AG10803 (cell line): ENCODE data around the gene FOXN3.

Source experiments
- DNase-seq: peaks from one replicate; pipeline ENCODE4 v3.0.0; 2010; ENCODE audit warnings: low read depth
- H3K4me3 ChIP-seq: 2 replicates; pipeline ENCODE4 v1.5.1; 2011; ENCODE audit warnings: mild to moderate bottlenecking, low read length, control low read depth
- TF ChIP-seq, protein P1 (sequence below): conservative IDR thresholded peaks from 2 replicates; pipeline ENCODE4 v1.5.1; 2011; ENCODE audit warnings: mild to moderate bottlenecking, low read length, control low read depth, inconsistent platforms

Gene FOXN3

DNA sequence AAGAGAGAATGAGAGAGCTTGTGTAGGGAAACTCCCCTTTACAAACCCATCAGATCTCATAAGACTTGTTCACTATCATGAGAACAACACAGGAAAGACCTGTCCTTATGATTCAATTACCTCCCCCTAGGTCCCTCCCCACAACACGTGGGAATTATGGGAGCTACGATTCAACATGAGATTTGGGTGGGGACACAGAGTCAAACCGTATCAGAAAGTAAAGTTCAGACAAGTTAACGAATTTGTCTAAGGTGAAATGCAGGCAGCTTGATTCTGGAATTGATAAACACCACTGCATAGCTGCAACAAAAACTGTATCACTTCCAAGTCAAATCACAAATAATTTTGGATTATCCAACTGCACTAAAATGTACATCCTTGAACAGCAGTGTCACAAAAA, 47.4 kb downstream of the FOXN3 start:
- no peak overlapping the region for H3K4me3 ChIP-seq
- TF ChIP-seq, protein P1, sequence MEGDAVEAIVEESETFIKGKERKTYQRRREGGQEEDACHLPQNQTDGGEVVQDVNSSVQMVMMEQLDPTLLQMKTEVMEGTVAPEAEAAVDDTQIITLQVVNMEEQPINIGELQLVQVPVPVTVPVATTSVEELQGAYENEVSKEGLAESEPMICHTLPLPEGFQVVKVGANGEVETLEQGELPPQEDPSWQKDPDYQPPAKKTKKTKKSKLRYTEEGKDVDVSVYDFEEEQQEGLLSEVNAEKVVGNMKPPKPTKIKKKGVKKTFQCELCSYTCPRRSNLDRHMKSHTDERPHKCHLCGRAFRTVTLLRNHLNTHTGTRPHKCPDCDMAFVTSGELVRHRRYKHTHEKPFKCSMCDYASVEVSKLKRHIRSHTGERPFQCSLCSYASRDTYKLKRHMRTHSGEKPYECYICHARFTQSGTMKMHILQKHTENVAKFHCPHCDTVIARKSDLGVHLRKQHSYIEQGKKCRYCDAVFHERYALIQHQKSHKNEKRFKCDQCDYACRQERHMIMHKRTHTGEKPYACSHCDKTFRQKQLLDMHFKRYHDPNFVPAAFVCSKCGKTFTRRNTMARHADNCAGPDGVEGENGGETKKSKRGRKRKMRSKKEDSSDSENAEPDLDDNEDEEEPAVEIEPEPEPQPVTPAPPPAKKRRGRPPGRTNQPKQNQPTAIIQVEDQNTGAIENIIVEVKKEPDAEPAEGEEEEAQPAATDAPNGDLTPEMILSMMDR: no peak
- DNase-seq: no peak

DNA sequence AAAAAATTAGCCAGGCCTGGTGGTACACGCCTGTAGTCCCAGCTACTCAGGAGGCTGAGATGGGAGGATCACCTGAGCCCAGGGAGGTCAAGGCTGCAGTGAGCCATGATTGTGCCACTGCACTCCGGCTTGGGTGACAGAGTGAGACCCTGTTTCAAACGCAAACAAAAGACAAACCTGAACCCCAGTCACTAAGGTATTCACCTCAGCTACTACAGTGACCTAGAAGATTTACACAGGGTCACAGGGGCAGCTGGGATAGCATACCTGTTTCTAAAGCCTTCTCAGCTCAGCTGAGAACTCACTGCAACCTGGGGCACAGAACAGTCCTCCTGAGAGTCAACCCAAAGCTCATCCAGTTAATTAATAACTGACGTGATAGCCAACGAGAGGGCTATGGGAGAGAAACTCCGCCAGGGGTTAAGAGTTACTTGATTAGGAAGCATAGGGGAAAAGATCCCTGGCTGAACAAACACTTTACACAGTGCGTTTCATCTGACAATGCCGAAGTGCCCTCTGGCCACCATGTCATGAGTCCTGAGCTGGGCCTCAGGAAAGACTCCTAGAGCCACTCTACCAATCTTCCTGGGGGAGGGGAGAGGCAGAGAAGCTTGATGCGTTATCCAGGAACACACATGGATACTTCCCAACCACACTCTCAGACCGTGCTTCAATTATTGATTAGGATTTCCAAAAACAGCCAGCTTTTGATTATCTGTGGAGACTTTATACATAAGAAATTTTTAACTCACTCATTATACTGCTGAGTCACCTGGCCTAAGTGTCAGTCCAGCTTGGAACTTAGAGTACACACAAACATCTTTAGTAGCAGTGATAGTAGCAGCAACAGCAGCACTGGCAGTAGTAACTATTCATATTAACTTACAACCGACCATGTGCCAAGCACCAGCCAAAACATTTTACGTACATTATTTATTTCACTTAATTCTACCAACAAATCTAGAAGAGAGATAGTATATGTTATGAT, 48.2 kb downstream of the FOXN3 start:
- H3K4me3 ChIP-seq: no peak overlapping the region
- DNase-seq: no peak
- TF ChIP-seq, protein P1: no peak

DNA sequence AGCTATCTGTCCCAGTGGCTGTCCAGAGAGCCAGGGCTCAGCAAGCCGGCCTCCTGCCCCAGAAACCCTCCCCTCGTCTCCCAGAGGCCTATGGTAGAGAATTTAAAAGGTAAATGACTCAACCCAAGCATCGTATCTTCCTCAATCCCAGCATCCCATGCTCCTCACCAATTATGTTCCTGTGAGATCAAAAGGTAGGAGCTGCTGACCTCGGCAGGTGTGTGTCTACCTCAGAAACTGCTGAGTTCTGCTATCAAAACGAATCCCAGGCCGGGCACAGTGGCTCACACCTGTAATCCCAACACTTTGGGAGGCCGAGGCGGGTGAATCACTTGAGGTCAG, 49.3 kb downstream of the FOXN3 start:
- DNase-seq: no peak
- TF ChIP-seq, protein P1: no peak
- H3K4me3 ChIP-seq: no peak overlapping the region

DNA sequence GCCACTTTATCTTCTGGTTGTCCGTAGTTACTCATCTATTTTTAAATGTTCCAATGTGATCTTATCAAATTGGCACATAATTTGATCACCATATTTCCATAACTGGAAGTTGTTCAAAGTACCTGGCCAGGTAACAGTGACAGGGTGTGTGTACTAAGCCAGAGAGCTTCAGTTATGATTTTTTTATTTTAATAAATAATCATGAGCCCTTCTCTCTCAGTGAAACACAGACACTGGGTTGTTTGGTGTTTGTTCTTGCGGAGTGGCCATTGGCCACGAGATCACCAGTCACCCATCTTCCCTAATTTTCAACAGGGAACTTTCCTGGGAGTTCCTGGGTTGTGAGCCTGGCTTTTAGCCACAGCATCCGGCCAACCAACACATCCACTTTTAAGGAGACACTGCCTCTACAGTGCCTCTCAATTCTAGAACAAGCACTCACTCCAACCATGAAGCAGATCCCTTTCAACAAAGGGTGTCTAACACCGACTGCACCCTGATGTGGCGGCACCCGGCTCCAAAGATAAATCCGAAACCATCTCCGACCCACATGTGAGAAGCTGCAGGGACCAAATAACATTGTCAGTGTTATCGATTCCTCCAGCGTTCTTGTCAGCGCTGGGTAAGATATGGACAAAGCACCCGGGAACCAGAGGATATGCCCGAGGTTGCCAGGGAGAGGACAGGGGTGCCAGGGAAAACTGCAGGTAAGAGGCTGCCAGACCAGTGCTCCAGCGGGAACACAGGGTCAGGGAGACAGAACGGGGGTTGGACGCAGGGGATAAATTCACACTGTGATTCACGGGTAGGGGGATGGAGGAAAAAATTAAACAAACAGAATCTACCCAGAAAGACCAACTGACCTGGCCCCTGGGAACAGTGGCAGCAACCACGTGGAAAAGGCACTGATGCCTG, 49.9 kb downstream of the FOXN3 start:
- no peak overlapping the region for H3K4me3 ChIP-seq
- TF ChIP-seq, protein P1: no peak
- DNase-seq: no peak

DNA sequence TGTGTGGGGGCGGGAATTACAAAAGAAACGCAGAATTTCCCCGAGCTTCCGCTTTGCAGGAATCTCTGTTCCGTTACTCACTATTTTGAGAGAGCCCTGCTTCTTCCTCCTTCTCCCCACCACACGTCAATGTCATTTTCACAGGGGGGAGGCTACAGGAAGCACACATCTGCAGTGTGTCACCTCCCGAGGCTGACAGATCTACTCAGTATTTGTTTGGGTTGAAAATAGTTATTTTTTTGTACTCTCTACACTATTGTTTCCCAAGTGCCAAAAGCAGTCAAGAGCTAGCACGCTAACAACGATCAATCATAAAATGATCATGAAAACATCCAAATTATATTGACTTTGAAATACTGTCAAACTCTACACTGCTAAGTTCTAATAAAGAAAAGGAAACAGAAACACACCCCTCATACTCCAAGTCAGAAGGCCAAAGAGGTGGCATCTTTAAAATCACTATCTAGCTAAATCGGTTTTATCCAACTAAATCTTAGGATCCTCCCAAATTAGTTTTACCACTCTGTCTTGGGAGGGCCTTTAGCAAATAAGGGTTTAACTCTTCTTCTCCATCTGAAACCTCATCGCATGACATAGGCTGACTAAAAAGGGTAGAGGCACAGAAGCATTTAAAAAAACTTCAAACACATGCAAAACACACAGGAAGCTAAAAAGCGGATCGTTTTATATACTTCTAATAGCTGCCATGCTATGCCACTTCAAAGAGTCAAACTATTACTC, 51.8 kb downstream of the FOXN3 start:
- no peak overlapping the region for H3K4me3 ChIP-seq
- DNase-seq: no peak
- TF ChIP-seq, protein P1: no peak

DNA sequence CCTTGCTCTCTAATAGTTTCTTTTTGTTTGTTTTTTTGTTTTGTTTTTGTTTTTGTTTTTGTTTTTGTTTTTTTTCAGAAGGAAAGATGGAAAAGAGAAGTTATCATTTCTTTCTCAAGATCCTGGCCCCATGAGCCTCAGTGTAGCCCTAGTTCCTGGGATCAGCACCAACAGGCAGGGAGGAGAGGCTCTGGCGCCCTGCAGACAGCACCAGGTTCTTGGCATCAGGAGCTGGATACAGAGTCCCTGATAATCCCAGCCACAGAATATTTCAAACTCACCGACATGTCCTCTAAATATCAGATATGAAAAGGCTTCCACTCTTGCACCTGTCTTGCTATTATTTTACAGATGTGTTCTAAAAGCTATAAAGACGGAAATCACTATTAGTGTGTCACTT, 52.7 kb downstream of the FOXN3 start:
- DNase-seq: no peak
- H3K4me3 ChIP-seq: no peak overlapping the region
- TF ChIP-seq, protein P1: no peak
